ENCODE results near the gene KDM4C.
"Not testable (repeated sequence)": the region's sequence is repeated elsewhere in the genome, so short reads cannot be mapped to it uniquely, and the experiment has no call there.

Gene KDM4C

DNA sequence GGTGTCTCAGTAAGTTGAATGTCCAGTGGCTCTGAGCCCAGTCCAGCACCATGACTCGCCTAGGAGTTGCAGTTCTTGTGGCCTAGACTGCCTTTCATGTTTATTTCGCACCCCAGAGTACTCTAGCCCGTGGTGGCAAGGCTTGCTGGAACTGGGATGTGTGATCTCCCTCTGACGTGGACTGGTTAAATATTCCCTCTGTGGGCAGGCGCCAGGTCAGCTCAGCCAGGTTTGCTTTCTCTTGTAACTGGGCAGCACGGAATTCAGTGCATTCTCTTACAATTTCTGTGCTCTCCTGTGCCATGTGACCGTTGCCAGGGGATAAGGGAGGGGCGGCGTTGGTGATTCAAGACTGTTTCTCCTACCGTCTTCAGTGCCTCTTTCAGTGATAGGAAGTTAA lies 270.8 kb downstream of the KDM4C start:
- no peak for DNase-seq (ENCODE audit: low read depth in 2 of 2, low spot score in 1 of 2)

DNA sequence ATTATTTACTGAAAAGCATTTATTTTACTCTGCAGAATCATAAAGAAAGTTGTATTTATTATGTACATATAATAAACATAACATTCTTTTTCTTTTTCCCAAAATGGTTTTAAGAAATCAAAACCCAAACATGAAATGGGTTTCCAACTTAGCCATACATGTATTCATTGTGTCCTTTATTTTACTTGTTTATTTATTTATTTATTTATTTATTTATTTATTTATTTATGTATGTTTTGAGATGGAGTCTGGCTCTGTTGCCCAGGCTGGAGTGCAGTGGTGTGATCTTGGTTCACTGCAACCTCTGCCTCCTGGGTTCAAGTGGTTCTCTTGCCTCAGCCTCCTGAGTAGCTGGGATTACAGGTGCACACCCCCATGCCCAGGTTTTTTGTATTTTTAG lies 273.2 kb downstream of the KDM4C start:
- DNase-seq (ENCODE audit: low read depth in 2 of 2, low spot score in 1 of 2), result not testable (repeated sequence)

DNA sequence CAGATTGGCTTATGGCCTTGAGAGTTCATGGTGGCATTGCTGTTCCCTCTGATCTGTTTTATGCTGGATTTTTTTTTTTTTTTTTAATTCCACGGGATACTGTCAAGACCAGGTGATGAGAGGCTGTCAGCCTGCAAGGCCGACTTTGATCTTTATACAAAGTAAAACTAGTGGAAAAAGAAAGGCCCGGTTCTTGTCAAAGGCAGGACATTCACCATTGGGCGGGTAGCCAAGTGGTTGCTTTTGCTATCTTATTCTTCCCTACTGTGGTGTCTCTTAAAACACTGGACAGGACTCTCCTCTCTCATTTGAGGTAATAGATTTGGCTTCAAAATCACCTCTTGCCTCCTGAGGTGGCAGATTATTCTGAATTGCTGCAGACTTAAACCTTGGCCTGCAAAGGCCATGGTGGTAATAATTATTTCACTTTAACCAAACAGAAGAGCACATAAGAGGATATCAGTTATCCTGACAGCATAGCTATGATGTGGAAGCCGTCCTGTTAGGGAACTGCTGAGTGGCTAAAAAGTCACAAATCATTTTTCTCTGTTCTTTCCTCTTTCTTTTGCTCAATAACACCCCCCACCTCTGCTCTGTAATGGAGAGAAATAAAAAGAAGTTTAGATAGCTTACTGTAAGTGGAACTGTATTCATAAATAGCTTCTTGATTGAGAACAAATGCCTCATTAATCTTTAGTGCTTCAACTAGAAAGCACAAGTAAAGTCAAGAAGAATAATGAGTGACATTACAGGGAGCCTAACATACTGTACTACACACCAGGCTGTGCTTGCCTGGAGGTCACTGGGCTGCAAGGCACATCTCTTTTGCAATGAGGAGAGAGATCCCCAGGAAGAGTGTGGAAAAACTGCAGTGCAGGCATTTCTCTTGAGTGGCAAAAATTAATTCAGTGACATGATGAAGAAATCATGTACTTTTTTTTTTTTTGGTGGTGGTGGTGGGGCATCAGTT lies 275.6 kb downstream of the KDM4C start:
- DNase-seq (ENCODE audit: low read depth in 2 of 2, low spot score in 1 of 2), result no peak

DNA sequence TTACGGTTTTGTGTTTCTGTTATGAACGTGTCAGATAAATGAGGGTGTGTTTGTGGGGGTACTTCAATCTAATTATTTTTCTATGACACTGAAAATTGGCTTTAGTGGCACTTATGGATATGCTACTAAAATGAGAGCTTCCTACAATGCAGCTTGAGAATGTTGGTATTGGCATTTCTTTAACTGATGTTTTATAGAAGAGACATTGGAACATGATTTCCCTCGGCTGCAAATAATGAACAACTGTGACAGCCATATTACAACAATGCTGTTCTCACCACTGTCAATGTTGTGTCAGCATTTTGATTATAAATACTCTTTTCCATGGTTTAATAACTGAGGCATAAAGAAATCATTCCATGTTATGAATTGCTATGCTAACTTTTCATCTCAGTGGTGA lies 279.4 kb downstream of the KDM4C start:
- DNase-seq (ENCODE audit: low read depth in 2 of 2, low spot score in 1 of 2), result no peak

DNA sequence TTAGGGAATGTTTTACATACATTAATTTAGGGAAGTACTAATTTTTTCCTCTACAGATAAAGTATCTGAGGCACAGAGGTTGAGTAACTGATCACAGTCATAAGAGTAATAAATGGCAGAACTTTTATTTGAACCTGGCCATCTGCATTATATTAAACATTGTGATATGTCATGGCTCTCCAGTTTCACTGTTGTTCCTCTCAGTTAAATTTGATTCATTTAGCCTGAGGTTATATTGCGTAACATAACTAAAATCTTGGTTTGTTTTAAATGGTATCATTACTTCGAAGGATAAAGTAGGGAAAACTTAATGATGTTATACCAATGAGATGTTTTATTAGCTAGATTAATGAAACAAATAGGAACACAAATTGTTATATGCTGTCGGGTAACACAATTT lies 284.4 kb downstream of the KDM4C start:
- no peak for DNase-seq (ENCODE audit: low read depth in 2 of 2, low spot score in 1 of 2)

DNA sequence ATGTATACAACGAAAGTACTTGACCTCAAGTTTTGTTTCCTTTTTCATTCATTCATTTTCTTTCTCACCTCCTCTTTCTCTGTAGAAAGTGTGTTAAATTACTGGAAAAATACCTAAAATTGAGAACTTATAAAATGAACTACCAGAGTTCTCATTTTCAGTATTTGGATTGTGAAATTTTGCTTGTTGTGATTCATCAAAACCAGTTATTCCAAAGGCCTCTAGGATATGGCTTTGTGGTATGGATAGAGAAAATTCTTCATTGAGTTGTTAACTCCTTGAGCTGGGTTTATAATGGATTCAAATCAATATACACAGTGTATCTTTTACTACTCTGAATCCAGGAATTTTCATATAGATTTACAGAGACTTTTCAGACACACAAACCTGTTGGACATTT lies 287.6 kb downstream of the KDM4C start:
- no peak for DNase-seq (ENCODE audit: low read depth in 2 of 2, low spot score in 1 of 2)

- DNase-seq (ENCODE audit: low read depth in 2 of 2, low spot score in 1 of 2), result no peak
Observed at GRCh38 chr9:7051711-7052110, 293.9 kb downstream of the KDM4C start.

DNA sequence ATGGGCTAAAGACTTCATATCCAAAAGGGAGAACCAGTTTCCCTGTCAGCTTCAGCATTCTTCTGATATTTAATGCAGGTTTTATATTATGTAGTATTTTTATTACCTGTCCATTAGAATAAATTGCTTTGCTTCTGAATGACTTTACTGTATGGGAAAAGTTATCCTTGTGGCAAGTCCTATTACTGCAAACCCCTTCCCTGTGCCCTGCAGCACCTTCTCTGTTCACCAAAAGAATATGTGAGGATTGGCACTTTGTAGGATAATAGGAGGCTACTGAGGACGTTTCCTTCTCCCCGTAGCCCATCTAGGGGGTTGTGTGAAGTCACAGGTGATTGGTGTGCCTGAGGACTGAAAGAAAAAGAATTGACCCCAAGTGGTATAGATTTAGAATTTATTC lies 296.1 kb downstream of the KDM4C start:
- DNase-seq (ENCODE audit: low read depth in 2 of 2, low spot score in 1 of 2), result no peak

DNA sequence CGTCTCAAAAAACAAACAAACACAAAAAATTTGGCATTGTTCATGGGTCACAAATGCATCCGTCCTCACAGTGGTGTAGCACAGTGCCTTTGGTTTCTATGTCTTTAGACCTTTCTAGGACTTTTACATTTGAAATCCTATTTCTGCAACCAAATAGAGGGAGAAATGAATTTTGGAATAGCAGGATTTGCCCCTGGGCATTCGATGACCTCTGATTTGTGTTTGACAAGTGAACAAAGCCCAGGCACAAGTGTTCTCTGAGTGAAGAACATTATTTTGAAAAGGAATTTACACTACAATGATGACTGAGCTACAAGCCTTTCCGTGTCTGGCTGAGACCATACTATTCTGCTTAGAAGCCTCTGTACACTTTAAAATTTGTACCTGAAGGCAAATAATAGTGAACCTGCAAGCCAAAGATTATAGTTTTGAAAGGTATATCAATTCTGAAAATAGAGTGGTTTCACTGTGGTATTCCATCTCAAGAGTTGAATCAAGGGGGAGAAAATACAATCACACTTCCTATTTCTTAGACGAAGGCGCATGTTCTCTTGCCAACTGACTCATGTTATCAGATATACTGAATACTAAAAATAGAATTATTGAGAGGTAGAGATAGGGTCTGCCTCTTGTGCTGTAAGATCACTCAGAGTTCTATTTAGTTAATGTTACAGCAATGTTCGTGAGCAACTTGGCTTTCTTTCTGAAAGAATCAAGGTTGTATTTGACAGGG lies 297.6 kb downstream of the KDM4C start:
- DNase-seq (ENCODE audit: low read depth in 2 of 2, low spot score in 1 of 2), result no peak

DNA sequence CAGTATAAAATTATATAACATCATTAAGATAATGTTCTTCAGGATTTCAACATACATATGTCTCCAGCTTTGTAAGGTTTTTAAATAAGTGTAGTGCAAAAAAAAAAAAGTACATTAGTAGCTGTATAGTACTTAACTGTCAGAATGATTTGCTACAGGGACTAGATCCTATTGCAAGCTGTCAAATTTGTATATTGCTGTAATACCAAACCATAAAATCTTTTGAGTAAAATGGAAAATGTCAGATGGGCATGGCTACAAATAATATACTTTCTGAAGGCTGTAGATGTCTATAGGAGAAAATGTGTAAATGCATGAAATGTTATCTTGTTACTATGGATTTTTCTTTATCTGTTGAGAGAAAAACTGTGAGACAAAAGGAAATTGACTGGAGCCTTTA lies 298.5 kb downstream of the KDM4C start:
- DNase-seq (ENCODE audit: low read depth in 2 of 2, low spot score in 1 of 2), result no peak

GRCh38 chr9:7058473-7058872 lies 300.7 kb downstream of the KDM4C start:
- DNase-seq (ENCODE audit: low read depth in 2 of 2, low spot score in 1 of 2), result no peak

- no peak for DNase-seq (ENCODE audit: low read depth in 2 of 2, low spot score in 1 of 2)
Observed at GRCh38 chr9:7067169-7067568, 309.4 kb downstream of the KDM4C start.

DNA sequence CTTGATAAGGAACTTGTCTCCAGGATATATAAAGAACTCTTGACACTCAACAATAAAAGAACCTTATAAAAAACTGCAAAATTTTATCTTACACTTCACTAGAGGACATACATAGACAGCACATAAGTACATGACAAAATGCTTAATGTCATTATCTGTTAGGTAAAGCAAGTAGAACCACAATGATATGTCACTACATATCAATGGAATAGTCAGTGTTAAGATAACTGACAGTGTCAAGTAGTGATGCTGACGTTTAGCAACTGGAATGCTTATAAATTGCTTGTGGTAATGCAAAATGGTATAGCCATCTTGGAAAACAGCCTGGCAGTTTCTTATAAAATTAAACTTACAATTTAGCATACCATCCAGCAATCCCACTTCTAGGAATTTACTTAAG lies 314.1 kb downstream of the KDM4C start:
- DNase-seq (ENCODE audit: low read depth in 2 of 2, low spot score in 1 of 2), result no peak

- no peak for DNase-seq (ENCODE audit: low read depth in 2 of 2, low spot score in 1 of 2)
Observed at GRCh38 chr9:7073706-7074105, 315.9 kb downstream of the KDM4C start.

DNA sequence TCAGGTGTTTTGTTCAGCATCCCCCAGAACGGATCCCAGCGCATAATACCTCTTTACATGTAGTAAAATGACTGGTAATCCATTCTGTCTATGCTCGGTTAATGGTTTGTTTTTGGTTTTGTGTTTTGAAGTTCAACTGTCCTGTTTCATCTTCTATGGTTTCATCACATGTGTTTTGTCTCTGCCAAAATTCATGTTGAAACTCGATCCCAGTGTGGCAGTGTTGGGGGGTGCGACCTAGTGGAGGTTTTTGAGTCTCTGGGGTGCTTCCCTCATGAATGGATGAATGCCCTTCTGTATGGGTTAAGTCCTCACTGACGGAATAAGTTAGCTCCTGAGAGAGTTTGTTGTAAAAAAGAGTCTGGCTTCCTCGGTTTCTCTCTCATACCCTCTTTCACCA lies 317.4 kb downstream of the KDM4C start:
- DNase-seq (ENCODE audit: low read depth in 2 of 2, low spot score in 1 of 2), result no peak

DNA sequence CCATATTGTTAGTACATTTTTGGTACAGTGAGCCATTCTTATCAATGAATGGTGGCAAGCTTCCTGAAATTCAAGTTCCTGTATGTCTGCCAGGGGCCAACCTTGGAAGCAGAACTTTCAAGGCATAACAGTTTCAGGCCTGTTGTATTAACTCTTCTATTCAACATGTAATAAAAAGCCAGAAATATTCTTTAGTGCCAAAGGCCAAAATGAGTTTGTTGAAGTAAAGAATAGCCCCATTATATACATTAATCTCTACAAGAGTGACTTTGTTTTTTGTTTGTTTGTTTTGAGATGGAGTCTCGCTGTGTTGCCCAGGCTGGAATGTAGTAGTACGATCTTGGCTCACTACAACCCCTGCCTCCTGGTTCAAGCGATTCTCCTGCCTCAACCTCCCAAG lies 321.3 kb downstream of the KDM4C start:
- no peak for DNase-seq (ENCODE audit: low read depth in 2 of 2, low spot score in 1 of 2)

DNA sequence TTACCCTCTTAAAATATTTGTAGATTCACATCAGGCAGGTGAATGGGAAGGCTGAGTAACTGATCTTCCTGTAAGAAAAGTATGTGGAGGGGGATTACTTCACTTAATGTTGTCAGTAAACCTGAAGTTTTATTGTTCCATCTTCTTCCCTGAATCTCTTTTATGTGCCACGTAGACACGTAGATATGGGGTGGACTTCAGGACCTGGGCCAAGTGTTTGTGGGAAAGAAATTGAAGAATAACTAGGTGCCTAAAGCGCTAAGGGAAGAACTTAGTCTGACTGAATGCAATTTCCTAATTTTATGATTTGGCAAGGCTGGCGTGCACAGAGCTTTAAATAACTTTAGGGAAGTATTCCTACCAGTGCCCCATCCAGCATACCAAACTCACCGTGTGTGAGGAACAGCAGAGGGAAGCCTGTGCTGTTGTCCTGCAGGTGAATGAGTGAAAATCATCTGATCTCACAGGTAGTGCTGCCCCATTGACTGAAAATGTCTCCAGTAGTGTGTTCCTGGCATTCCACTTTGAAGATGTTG lies 323.4 kb downstream of the KDM4C start:
- DNase-seq (ENCODE audit: low read depth in 2 of 2, low spot score in 1 of 2), result no peak

DNA sequence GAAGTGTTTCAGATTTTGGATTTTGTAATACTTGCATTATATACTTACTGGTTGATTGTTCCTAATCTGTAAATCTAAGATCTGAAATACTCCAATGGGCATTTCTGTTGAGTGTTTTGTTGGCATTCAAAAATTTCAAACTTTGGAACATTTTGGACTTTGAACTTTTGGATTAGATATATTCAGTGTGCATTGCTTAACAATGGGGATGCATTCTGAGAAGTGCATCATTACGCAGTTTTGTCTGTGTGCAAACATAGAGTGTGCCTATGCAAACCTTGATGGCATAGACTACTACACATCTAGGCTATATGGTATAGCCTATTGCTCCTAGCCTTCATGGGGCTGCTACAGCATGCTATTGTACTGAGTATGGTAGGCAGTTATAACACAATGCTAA lies 325.4 kb downstream of the KDM4C start:
- no peak for DNase-seq (ENCODE audit: low read depth in 2 of 2, low spot score in 1 of 2)

DNA sequence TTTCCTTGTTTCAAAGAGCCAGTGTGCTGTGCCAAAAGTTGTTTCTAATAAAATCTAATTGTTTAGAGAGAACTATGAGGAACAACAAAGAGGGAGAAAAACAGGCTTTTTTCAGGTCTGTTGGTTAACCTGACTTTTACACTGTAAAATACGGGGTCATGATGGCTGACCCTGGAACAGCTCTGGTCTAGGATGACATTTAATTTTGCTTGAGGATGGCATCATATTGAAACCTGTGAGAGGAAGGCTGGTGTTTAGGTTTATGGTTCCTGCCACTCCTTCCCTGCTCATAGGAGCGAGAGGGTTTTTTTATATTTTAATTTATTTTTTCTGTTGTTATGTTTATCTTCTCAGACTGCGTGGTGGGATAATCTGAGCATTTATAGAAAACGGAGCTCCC lies 327.6 kb downstream of the KDM4C start:
- no peak for DNase-seq (ENCODE audit: low read depth in 2 of 2, low spot score in 1 of 2)

- DNase-seq (ENCODE audit: low read depth in 2 of 2, low spot score in 1 of 2), result no peak
Observed at GRCh38 chr9:7086389-7086788, 328.6 kb downstream of the KDM4C start.

- DNase-seq (ENCODE audit: low read depth in 2 of 2, low spot score in 1 of 2), result no peak
Observed at GRCh38 chr9:7088611-7089010, 330.8 kb downstream of the KDM4C start.

All from stimulated activated CD8-positive, alpha-beta memory T cell treated with anti-CD3 and anti-CD28 coated beads, Interleukin-4, amount 100 ng/mL, for 1 hour (primary cell).